ENCODE measurements around the gene PLEKHF1.

DNA sequence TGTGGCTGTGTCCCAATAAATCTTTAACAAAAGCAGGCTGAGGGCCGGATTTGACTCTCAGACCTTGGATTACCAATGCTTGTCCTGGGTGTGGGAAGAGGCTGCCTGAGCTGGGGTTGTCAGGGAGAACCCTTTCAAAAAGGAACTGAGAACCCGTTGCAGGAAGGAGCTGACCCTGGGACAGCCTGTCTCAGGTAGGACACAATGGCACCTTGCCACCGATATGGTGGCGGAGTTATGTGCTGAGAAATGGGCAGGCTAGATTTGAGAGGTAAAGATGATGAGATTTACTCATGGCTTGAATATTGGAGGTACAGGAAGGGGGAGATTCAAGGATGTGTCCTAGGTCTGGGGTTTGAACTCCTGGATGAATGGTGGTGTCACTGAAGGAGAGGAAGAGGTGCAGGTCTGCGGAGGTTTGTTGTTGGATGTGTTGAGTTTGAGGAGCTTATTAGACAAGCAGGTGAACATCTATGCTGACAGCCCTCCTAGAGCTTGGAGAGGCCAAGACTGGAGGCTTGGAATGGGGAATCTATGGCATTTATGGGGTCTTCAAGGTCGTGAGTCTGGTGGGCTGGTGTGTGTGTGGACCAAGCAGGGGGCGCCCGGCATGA lies 7.2 kb downstream of the PLEKHF1 start:
- TF ChIP-seq POLR2A (IDR thresholded peaks at IDR 0.05): no peak
- TF ChIP-seq, protein P1, sequence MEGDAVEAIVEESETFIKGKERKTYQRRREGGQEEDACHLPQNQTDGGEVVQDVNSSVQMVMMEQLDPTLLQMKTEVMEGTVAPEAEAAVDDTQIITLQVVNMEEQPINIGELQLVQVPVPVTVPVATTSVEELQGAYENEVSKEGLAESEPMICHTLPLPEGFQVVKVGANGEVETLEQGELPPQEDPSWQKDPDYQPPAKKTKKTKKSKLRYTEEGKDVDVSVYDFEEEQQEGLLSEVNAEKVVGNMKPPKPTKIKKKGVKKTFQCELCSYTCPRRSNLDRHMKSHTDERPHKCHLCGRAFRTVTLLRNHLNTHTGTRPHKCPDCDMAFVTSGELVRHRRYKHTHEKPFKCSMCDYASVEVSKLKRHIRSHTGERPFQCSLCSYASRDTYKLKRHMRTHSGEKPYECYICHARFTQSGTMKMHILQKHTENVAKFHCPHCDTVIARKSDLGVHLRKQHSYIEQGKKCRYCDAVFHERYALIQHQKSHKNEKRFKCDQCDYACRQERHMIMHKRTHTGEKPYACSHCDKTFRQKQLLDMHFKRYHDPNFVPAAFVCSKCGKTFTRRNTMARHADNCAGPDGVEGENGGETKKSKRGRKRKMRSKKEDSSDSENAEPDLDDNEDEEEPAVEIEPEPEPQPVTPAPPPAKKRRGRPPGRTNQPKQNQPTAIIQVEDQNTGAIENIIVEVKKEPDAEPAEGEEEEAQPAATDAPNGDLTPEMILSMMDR (IDR thresholded peaks at IDR 0.05): no peak
